HepG2 (cell line): ENCODE data around the gene P2RY6.

Experiments
- CTCF ChIP-seq: sonication (generic); formaldehyde crosslinking; IDR thresholded peaks from 2 replicates; pipeline ENCODE4 v1.5.0; 2020; ENCODE audit warnings: mild to moderate bottlenecking, missing genetic modification reagents, moderate library complexity
- POLR2AphosphoS5 ChIP-seq: IDR thresholded peaks from 2 replicates; pipeline ENCODE4 v1.6.1; 2012; ENCODE audit warnings: low read depth, low read length

DNA sequence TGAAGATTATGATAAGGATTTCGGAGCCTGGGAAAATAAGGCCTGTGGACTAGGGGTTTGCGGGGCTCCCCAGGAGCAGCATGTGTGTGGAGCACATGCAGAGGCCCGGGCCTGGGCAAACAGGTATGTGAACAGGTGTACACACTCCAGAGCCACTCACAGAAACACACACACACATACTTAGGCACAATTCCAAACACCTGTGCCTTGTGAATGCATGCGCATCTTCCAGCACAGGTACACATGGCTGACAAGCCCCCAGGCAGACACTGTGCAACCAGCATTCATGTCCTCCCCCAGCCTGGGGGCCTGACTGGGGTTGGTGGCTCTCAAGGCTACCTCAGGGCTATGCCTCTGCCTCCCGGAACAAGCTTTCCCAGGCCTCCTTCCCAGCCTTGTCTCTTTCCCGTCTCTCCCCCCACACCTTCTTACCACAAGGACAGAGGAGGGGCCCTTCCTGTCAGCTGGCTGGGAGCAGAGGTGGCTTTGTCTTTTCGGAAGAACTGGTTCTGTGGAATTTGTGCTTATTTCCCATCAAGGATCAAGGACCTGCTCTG is 2.6 kb upstream of the P2RY6 start:
- TF ChIP-seq POLR2AphosphoS5 (no peak), CTCF (CRISPR knock-in tag) (no peak)
